HG03469 (cell line): ENCODE measurements around the gene CFAP92.
"Not testable (repeated sequence)": the region's sequence is repeated elsewhere in the genome, so short reads cannot be mapped to it uniquely, and the experiment has no call there.

Experiments
- ATAC-seq: cut with Tn5 transposase; IDR thresholded peaks from one replicate; pipeline ENCODE4 v1.9.1; 2021; ENCODE audit warnings: mild to moderate bottlenecking, moderate library complexity, moderate number of reproducible peaks; ENCODE audit not compliant: unreplicated experiment

Gene CFAP92

DNA sequence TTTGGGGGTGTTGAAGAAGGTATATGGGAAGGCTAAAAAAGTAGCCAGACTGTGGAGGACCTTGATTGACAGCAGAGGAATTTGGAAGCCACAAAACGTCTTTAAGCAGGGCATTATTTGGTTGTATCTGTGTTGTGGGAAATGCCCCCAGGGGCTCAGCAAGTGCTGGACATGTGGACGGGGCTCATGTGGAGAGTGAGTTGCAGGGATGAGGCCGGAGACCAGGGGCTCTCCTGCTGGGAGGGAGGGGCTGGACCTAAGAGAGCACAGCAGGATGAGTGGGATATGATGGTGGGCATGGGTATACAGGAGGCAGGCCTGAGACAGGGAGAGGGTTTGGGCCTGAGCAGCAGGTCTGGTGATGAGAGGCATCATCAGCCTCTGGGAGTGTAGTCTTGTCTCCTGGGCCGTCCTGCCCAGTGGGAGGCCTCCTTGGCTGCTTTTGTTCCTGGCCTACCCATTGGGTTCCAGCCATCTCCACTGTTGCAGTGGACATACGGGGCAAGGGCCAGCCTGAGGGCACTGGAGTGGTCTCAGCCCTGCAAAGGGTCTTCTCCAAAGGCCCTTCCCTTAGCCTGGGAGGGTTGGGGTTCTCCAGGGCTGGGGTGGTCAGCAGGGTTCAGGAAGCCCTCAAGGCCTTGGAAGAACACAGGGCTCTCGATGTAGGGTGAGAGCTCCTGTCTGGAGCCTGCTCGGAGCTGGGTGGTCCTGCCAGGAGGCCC lies 86.9 kb downstream of the CFAP92 start:
- ATAC-seq = no peak

DNA sequence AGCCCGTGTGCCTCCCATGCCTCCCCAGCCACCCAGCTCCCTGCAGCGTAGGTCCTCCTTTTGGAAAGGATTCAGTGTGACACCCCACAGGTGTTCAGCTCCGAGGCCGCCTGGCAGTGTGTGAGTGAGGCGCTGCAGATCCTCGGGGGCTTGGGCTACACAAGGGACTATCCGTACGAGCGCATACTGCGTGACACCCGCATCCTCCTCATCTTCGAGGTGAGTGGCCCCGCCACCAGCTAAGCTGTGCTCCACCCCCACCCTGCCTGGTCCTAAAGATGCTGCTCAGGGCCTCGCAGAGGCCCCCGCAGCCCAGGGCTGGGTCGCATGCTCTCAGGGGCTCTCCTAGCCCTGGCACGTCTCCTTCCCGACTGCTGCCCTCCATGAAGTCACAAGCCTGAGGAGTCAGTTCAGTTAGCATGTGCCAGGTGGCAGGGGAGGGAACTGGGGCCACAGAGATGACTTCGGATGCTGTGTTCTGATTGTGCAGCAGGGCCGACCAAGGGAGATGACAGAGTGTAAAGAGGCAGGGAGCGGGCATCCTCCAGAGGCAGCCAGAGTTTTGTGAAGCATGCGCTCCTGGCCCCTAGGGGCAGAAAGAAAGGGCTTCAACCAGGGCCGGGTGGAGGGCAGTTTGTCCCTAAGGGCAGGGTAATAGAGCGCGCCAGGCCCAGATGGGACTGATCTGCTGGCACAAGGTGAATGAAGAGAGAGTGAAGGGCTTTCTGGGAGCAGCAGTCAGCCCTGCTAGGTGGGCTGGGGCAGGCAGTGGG lies 87.7 kb downstream of the CFAP92 start:
- ATAC-seq = no peak

DNA sequence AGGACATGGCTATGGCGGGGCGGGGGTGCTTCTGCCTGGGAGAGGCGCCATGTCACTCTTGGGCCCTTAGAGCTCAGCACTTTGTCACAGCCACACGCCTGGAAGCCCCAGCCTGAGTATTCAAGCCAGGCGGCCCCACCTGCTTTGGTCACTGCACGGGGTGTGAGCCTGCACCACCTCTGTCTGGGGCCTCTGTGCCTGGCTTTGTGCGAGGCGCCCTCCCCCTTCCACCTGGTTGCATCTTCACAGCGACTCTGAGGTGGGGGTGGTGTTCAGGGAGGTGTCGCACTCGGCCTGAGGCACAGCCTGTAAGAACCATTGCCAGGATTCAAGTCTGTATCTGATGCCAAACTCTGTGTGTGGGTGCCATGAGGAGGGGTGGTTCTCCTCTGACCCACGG lies 90.4 kb downstream of the CFAP92 start:
- ATAC-seq = no peak

DNA sequence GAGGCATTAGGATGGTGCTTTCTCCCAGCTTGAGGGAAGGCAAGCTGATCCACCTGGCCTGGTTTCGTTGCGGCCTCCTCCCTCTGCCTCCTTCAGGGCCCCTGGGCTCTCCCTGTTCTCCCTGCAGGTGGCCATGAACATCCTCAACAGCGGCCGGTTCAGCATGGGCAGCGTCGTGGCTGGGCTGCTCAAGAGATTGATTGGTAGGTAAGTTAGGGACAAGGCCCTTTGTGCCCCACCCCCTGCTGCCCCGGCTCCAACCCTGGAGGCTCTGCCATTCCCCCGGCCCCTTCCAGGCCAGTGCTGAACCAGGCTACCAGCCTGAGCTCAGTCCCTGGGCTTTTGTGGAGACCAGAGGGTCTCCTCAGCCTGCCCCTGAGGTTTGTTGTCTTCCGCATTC lies 91.5 kb downstream of the CFAP92 start:
- ATAC-seq = no peak

DNA sequence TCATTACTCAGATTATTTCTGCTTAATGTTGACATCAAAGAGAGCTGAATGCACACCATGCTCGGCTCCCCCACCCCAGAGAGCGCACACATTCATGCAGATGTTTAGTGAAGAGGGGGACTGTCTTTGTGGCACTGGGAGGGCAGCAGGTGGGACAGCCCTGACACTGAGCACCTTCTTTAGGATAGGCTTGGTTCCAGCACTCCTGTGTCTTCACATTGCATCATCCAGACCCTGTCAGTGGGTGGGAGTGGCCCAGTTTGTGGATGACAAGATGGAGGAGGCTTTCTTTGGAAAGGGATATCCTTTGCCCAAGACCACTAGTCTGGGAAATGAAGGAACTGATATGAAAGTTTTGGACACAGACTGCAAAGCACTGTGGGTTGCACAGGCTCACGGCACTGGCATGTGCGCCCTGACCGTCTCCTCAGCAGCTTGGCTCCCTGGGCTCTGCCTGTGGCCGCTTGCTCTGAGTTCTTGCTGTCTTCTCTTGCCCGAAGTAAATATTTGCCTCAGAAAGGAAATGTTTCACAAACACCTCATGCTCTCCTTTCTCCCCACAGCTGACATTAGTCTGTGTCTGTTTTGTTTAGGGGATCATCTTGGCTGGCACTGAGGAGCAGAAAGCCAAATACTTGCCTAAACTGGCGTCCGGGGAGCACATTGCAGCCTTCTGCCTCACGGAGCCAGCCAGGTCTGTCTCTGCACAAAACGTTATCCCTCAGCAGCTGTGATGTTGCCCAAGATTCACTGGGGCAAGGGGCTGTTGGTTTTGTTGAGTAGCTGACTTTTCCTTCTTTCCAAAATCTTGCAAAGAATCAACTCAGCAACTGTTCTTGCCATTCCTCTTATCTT lies 97.8 kb downstream of the CFAP92 start:
- no peak for ATAC-seq

DNA sequence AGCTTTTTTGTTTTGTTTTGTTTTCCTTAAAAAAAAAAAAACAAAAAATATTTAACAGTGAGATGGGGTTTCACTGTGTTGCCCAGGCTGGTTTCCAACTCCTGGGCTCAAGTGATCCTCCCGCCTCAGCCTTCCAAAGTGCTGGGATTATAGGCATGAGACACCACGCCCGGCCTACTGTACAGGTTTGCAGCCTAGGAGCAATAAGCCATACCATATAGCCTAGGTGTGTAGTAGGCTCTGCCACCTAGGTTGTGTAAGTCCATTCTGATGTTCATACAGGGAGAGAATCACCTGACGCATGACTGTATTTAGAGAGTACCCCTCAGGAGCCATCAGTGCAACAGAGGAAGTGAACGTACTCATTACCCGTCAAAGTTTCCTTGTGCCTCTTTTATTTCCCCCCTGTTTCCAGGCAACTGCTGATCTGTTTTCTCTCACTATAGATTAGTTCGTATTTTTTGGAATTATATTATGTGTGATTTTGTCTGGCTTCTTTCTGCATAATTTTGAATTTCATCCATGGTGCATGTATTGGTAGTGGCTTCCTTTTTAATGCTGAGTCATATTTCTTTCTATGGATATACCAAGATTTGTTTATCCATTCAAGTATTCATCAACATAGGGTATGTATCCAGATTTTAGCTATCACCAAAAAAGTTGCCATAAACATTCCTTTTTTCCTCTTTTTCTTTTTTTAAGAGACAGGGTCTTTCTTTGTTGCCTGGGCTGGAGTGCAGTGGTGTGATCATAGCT lies 104.6 kb downstream of the CFAP92 start:
- ATAC-seq = no peak

DNA sequence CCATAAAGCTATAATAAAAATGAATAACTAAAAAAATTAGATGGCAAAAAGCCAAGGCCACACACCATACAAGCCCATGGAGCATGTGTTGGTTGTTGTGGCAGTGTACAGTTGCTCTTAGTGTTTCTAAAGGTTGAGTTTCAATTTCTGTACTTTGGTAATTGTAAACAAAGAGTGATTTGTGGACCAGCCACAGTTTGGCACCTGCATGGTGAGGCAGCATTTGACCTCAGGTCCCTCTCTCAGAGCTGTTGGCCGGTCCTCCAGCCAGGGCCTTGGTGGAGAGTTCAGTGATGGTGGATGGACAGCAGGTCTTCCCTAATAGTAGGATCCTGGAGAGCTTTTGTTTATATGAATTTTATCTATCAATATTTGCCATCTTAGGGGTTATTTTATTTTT lies 108.9 kb downstream of the CFAP92 start:
- no peak for ATAC-seq

DNA sequence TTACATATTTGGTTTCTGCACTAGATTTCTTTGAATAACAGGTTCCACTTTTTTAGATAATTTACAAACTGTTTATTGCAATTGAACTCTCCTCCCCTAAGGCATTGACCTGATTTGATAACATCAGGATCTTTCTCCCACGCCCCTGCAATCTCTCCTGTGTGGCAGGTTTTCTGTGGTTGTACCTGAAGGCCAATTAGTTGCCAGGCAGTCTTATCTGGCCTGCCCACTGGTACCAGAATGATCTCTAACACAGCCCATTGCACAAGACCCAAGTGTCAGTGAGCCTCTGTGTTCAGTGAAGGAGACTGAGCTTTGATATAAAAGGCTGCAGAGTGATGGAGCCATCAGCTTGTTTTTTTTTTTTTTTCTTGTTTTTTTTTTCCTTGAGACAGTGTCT lies 111.2 kb downstream of the CFAP92 start:
- no peak for ATAC-seq

DNA sequence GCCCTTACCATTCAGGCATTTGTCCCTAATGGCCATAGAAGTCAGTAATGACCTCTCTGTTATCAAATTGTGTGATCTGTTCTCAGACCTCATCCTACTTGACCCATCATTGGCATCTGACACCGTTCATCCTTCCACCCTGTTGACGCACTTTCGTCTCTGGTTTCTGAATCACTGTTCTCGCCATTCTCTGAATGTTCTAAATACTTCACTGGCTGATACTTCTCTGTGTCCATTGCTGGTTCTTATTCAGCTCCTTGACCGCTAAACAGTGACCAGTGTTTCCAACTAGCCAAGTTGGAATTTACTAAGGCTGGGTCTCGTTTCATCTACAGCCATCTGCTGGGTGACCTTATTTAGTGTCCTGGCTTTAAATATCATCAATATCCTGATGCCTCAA lies 112.3 kb downstream of the CFAP92 start:
- no peak for ATAC-seq

DNA sequence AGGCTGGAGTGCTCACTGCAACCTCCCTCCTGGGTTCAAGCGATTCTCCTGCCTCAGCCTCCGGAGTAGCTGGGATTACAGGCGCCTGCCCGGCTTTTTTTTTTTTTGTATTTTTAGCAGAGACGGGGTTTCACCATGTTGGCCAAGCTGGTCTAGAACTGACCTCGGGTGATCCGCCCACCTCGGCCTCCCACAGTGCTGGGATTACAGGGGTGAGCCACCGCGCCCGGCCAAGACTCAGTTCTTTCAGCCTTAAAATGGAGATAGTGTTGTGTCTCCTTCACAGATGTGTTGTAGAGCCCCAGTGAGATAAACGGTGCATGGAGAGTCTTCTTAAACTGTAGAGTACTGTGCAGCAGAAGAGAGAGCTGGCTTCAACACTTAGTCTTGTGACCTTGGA lies 113.4 kb downstream of the CFAP92 start:
- not testable (repeated sequence) for ATAC-seq

DNA sequence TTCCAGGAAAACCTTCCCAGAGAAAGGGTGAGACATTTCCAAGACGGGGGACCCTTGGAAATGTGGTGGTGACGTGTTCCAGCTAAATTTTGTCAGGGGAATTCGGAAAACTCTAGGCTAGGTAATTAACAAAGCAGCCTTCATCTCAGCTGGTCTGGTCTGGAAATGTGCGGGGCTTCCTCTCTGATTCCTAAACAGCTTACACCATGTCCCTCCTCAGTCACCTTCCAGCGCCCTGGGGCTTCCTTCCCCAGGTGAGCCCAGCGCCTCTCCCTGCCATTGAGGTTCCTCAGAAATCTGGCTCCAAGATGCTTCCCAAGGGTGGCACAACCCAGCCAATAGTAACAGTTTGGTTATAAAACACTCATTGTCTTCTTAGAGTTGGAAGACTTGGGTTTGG lies 113.9 kb downstream of the CFAP92 start:
- no peak for ATAC-seq

DNA sequence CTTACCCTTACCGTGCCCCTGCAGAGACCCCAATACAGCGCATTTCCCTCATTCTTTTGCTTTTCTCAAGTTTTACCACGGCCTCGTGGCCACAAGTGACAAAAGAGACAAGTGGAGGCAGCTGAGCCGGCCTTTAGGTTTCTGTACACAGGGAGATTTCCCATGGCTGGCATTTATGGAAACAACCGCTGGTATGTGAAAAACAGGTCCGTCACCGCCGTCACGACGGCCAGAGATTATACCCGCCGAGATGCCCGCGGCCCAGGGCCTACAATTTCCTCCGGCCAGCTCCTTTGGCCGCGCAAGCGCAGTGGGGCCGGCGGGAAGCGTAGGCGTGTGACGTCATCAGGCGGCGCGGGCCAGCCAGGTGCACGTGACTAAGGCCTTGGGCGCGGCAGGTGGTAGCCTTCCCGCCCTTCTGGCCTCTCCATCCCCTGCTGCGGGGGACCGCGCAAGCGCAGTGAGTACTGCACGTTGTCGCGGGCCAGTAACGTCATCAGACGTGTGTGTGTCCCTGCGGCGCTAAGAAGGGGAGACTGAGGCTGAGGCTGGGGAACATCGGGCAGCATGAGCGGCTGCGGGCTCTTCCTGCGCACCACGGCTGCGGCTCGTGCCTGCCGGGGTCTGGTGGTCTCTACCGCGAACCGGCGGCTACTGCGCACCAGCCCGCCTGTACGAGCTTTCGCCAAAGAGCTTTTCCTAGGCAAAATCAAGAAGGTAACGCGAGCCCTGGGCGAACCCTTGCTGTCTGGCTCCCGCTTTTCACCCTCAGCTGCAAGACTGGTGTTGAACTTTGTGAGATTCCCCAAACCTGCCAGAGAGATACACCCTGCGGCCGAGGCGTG lies 114.5 kb downstream of the CFAP92 start, which contains the start of gene ACAD9:
ACAD9 (plus strand) TSS at position 496 of the 845 bp plus-strand sequence; CDS start at position 568, 72 bp downstream.
- peak; percentile 87 for ATAC-seq

DNA sequence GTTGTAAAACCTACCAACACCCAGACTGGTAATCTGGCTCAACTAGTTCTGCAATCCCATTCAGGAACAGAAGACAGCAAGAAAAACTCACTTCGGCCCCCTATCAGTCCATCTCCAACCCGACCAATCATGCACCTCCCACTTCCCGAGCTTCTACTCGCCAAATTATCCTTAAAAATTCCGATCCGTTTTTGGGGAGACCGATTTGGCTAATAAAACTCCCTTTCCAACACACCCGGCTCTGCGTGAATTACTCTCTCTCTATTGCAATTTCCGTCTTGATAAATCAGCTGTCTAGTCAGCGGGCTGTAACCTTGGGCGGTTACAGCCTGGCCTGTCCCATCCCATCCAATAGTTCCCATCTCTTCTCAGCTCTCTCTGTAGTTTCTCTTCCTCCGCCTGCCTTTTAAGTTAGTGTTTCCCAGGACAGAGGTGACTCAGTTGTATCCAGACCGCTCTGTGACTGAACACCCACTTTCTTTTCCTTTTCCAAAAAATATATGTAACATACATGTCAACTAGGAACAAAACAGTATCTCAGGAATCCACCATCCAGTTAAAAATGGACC lies 115.2 kb downstream of the CFAP92 start:
- ATAC-seq = no peak

DNA sequence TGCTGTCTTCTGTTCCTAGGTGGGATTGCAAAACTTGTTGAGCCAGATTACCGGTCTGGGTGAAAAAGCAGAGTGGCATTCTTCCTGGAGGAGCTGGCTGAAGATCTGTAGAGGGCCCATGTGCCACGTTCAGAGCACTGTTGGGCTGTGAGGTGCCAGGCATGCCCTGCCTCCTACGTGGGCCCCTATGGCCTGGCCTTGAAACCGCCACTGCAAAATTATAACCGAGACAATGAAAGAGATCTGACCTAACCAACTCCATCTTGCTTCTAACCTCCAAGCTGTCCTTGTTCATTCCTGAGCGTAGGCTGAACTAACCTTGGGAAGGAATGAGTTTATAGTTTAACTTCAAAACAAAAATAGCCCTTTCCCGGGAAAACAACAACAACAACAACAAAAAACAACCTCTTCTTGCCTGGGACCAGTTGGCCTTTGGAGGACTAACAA lies 115.8 kb downstream of the CFAP92 start:
- ATAC-seq = no peak

DNA sequence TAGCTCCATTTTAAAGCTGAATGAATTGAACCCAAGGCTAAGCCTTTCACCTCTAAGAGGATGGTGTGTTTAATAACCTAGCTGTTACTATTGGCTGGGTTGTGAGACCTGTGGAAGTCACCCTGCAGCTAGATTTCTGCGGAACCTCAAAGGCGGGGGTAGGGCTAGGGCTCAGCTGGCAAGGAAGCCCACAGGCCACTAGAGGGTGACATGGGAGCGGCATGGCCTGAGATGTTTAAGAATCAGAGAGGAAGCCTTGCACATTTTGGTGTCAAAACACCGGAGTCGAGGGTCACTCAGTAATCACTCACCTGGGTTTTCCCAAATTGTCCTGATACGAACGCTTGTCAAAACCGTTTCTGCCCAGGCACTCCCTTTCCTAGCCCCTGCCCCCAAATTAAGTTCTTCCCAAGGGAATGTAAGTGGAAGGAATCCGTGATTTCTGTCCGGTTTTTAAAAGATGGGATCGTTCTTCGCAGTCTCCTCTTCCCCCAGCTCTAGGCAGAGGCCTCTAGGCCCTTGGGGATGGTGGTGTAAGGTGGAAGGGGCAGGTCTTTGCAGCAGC lies 118.2 kb downstream of the CFAP92 start:
- no peak for ATAC-seq

DNA sequence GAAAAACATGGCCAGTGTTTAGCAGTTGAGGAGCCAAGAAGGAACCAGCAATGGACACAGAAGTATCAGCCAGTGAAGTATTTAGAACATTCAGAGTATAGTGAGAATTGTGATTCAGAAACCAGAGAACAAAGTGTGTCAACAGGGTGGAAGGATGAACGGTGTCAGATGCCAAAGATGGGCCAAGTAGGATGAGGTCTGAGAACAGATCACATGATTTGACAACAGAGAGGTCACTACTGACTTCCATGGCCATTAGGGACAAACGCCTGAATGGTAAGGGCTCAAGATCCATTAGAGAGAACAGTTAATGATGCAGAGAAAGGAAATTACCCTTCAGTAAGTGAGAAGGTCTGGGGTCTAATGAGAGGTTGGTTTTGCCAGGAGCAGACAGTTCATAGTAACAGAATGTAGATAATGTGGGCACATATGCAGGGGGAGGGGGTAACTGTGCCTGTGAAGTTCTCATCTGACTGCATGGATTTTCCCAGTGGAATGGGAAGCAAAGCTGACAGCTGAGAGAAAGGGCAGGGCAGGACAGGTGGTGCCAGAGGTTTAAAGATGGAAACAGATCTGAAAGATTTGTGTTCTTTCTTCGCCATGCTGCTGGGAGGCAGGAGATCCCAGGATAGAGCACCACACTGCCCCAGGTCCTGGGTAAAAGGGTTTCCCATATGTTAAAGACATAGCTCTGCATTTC lies 119.2 kb downstream of the CFAP92 start:
- ATAC-seq = no peak

DNA sequence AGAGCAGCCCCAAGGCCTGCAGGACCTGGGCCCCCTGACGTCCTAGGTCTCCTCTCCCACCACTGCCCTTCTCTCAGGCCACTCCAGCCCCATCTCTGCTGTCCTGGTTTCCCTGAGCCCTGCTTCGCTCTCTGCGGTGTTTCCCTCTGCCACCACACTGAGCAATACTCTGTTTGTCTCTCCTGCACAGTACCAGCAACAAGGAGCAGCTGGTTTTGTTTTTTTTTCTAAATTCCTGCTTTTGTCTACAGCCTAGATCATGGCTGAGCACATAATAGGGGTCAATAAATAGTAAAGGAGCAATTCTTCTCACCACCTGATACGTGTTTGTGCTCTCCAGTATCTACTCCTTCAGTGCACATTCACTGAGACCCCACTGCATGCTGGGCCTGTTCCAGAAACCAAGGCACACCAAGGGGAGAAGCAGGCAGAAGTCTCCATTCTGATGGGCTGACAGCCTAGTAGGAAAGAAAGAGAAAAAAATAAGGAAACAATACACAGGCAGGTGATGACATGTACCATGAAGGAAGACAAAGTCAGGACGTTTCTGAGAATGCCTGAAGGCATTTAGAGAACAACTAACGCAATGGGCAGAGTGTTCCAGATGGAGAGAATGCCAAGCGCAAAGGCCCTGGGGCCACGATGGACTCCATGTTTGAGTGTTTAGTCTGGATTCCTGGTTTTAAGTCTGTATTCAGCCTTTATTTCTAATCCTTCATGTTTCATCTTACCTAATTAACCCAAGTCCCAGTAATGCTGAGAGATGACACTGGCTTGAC lies 120.4 kb downstream of the CFAP92 start:
- ATAC-seq = no peak

DNA sequence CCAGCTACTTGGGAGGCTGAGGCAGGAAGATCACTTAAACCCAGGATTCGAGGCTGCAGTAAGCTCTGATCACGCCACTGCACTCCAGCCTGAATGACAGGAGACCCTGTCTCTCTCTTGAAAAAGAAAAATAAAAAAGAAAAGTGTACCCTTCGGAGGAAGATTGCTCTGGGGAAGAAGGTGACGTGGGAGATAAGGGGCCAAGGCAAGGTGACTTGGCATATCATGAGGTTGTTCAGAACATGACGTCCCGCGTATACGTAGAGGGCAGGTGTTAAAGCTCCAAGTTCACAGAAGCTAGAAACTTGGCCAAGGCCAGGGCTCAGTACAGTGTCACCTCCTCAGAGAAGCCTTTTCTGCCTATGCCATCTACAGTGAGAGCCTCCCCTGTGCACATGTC lies 121.1 kb downstream of the CFAP92 start:
- ATAC-seq = no peak
